Common myeloid progenitor, CD34-positive (primary cell): ENCODE data around the gene GNB1.

Source experiments
- CTCF ChIA-PET: fragments of 350-600 bp; sonication (Branson Sonifier 250); formaldehyde crosslinking; loops from one replicate; lab custom pipeline; 2021; ENCODE audit warnings: antibody characterized with exemption; lab: Charles Lee
- POLR2A ChIA-PET: fragments of 350-600 bp; sonication (Branson Sonifier 250); formaldehyde crosslinking; loops from one replicate; lab custom pipeline; 2021; ENCODE audit warnings: antibody characterized with exemption; lab: Charles Lee
- DNase-seq, 3 donors: peaks; one replicate each; pipeline versions ENCODE4 v3.0.0 to v3.0.0-alpha.2; 2013
- H3K27ac ChIP-seq, 2 experiments: 1 replicate in 1 of 2; 2 replicates in 1 of 2; pipeline ENCODE4 v1.7.0; 2013; ENCODE audit warnings: inconsistent platforms in 2 of 2, low read length in 2 of 2, mild to moderate bottlenecking in 2 of 2, low read depth in 1 of 2, moderate library complexity in 1 of 2; ENCODE audit not compliant: severe bottlenecking in 2 of 2, insufficient read depth in 1 of 2, poor library complexity in 1 of 2
- H3K27me3 ChIP-seq, 5 experiments: replicated peaks in 2 of 5; 1 replicate in 3 of 5; 2 replicates in 2 of 5; pipeline versions ENCODE4 v1.6.1 to v1.7.0; 2013; ENCODE audit warnings: low read length in 4 of 5, mild to moderate bottlenecking in 2 of 5, moderate library complexity in 2 of 5, inconsistent platforms in 1 of 5; ENCODE audit not compliant: insufficient read depth in 5 of 5, control insufficient read depth in 4 of 5
- H3K36me3 ChIP-seq, 4 experiments: 1 replicate in 2 of 4; 2 replicates in 2 of 4; pipeline versions ENCODE4 v1.6.1 to v1.7.0; 2013; ENCODE audit warnings: low read length in 3 of 4, control low read depth in 1 of 4, mild to moderate bottlenecking in 1 of 4; ENCODE audit not compliant: control insufficient read depth in 4 of 4, insufficient read depth in 4 of 4
- H3K4me1 ChIP-seq, 4 experiments: 1 replicate in 3 of 4; 2 replicates in 1 of 4; pipeline versions ENCODE4 v1.6.1 to v1.7.1; 2013; ENCODE audit warnings: low read length in 3 of 4, mild to moderate bottlenecking in 3 of 4, control low read depth in 1 of 4, inconsistent platforms in 1 of 4, moderate library complexity in 1 of 4; ENCODE audit not compliant: control insufficient read depth in 4 of 4, insufficient read depth in 4 of 4; ENCODE audit errors: control extremely low read depth in 1 of 4
- H3K4me3 ChIP-seq, 7 experiments: 1 replicate in 4 of 7; 2 replicates in 3 of 7; pipeline versions ENCODE4 v1.5.1 to v1.7.0; 2013; ENCODE audit warnings: mild to moderate bottlenecking in 7 of 7, low read length in 6 of 7, moderate library complexity in 6 of 7, inconsistent platforms in 2 of 7, low read depth in 2 of 7, control low read depth in 1 of 7; ENCODE audit not compliant: insufficient read depth in 4 of 7, control insufficient read depth in 1 of 7; ENCODE audit errors: extremely low read depth in 1 of 7
- H3K9me3 ChIP-seq, 5 experiments: 1 replicate in 4 of 5; 2 replicates in 1 of 5; pipeline versions ENCODE4 v1.6.1 to v1.7.1; 2013; ENCODE audit warnings: low read length in 4 of 5, mild to moderate bottlenecking in 2 of 5, inconsistent platforms in 1 of 5, low read depth in 1 of 5, moderate library complexity in 1 of 5; ENCODE audit not compliant: control insufficient read depth in 4 of 5, insufficient read depth in 2 of 5; ENCODE audit errors: control extremely low read depth in 1 of 5
- WGBS: methylation state at CpG from one replicate; pipeline ENCODE4 v1.1.5; 2013; ENCODE audit not compliant: insufficient coverage; 5-methylcytosine and 5-hydroxymethylcytosine counted together

The GNB1 gene

DNA sequence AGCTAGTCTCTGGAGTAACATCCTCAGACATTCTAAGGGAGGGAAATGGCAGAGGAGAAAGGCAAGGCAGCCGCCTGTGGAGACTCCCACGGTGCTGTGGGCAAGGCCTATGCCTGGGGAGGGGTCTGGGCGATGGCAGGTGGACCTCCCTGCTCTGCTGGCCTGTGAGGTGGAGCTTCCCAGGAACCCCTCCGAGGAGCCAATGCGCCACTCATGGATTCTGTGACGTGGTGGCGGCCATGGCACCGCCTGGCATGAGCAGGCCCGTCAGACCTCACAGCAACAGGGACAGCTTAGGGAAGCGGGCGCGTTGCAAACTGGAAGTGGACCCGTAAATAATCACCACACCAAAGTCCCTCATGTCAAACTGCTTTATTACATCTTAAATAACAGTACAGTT, 106.0 kb downstream of the GNB1 start:
- H3K4me1 ChIP-seq = peaks cover 0 to 37% (median 36%) of the 10 kb centered on the region in 4 experiments
- CTCF ChIA-PET = interaction anchor here (0.6 to 1.4 kb wide), 4 partner anchors 8 to 122 kb away, joined by 3 to 4 read pairs (median 3); no protein-coding TSS in a partner anchor
- POLR2A ChIA-PET = no interaction called here
- H3K9me3 ChIP-seq = no peaks in the 10 kb centered on the region
- peaks cover 19 to 52% (median 47%) of the 10 kb centered on the region in 4 experiments for H3K36me3 ChIP-seq
- no peak overlapping the region for H3K4me3 ChIP-seq
- no peak for DNase-seq
- H3K27me3 ChIP-seq = no peaks in the 10 kb centered on the region
- WGBS = 100% methylated on average over 7 of the region's 13 CpGs
- H3K27ac ChIP-seq = no peak overlapping the region

DNA sequence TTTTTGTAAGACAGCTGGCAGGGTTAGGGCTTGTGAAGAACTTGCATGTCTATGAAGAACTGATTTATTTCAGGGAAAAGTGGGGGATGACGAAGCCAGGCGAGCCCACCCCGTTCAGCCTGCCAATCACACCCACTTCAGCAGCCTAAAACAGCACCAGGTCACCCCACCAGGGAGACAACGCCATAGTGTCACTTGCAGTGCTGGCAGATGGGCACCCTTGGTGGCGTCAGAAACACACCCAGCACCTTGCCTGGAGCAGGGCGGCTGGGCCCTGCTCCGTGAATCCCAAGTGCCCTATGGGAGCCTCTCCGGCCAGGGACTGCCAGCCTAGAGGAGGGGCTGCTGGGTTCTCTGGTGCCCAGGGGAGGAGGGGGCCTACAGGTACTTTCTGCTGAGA, 107.6 kb downstream of the GNB1 start:
- peak overlapping the region in 1 of 2 experiments; percentile 43 for H3K27ac ChIP-seq
- POLR2A ChIA-PET = interaction anchor here (0.6 kb wide), 1 partner anchor 113 kb away, joined by 3 read pairs; no protein-coding TSS in a partner anchor

DNA sequence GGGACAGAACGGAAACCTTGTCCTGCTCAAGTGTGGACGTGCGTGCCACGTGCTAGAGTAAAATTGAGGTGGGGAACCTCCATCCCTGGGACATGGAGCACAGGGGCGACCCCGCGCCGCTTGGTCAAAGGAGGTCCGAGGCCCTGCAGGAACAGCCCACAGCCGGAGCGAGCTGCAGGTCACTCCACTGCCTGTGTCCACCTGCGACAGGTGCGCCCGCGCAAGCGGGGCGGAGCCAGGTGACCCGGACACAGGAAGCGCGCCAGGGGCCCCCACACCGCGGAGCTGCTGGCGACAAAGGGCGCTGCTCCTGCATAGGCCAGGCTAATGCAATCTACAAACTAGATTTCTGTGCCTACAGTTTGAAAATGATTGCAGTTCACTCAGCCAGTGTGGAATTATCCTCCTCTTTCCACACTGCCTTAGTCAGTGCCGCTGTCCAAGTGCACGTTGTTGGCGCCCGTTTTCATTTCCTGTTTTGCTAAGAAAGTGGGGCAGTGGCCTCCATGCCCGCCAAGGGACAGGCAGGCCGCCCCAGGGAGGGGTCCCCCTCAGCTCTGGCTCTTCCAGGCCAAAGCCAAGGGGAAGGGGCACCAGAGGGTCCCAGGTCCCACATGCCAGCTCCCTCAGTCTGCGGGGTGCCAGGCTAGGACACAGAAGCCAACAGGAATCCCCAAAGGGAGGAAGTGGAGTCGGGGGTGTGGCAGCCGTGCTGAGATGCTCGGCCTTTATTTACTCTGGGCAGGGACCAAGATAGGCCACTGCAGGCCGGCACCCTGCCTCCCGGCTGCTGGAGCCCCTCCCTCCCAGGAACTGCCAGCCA, 108.3 kb downstream of the GNB1 start:
- H3K27ac ChIP-seq = peak overlapping the region in 1 of 2 experiments; percentile 49
- 7% methylated on average over 33 of the region's 36 CpGs for WGBS
- CTCF ChIA-PET = interaction anchor here (0.7 kb wide), 2 partner anchors 25 to 93 kb away, joined by 3 read pairs; no protein-coding TSS in a partner anchor
- peak in 2 of 3 donors; percentile 54 to 65 for DNase-seq
- POLR2A ChIA-PET = interaction anchor here (0.6 kb wide), 1 partner anchor 114 kb away, joined by 3 read pairs; no protein-coding TSS in a partner anchor
- no peaks in the 10 kb centered on the region for H3K27me3 ChIP-seq
- H3K4me1 ChIP-seq = peaks cover 4 to 57% (median 55%) of the 10 kb centered on the region in 4 experiments
- peaks cover 14 to 31% (median 29%) of the 10 kb centered on the region in 4 experiments for H3K36me3 ChIP-seq
- no peaks in the 10 kb centered on the region for H3K9me3 ChIP-seq
- peak overlapping the region in 4 of 7 experiments; percentile 32 to 66 (median 59) for H3K4me3 ChIP-seq

More for the DNA sequence above, 107.6 kb downstream of the GNB1 start:
- H3K27me3 ChIP-seq = no peaks in the 10 kb centered on the region
- H3K4me3 ChIP-seq = peak overlapping the region in 2 of 7 experiments; percentile 55 to 66
- H3K9me3 ChIP-seq = no peaks in the 10 kb centered on the region
- CTCF ChIA-PET = interaction anchor here (0.7 kb wide), 1 partner anchor 25 kb away, joined by 3 read pairs; no protein-coding TSS in a partner anchor
- 94% methylated on average over 4 of the region's 8 CpGs for WGBS
- peaks cover 4 to 53% (median 51%) of the 10 kb centered on the region in 4 experiments for H3K4me1 ChIP-seq
- peaks cover 16 to 37% (median 34%) of the 10 kb centered on the region in 4 experiments for H3K36me3 ChIP-seq
- DNase-seq = no peak

DNA sequence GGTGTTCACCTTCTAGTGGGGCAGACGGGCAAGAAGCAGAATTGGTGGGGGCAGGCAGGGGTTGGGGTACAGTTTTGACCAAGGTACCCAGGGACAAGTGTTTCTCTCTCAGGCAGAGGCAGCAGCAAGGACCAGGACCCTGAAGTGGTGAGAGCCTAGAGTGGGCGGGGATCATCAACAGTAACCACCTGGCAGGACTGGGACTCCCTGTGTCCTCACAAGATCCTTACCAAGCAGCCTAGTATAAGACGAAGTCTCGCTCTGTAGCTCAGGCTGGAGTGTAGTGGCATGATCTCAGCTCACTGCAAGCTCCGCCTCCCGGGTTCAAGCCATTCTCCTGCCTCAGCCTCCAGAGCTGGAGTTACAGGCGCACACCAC, 109.4 kb downstream of the GNB1 start:
- H3K4me3 ChIP-seq = peak overlapping the region in 1 of 7 experiments; percentile 13
- peaks cover 12 to 68% (median 64%) of the 10 kb centered on the region in 4 experiments for H3K4me1 ChIP-seq
- no peaks in the 10 kb centered on the region for H3K9me3 ChIP-seq
- ChIA-PET CTCF (no interaction called here), POLR2A (no interaction called here)
- H3K36me3 ChIP-seq = peaks cover 6 to 20% (median 19%) of the 10 kb centered on the region in 4 experiments
- no peak for DNase-seq
- no peak overlapping the region for H3K27ac ChIP-seq
- WGBS = 97% methylated on average over 7 of the region's 7 CpGs
- H3K27me3 ChIP-seq = no peaks in the 10 kb centered on the region

DNA sequence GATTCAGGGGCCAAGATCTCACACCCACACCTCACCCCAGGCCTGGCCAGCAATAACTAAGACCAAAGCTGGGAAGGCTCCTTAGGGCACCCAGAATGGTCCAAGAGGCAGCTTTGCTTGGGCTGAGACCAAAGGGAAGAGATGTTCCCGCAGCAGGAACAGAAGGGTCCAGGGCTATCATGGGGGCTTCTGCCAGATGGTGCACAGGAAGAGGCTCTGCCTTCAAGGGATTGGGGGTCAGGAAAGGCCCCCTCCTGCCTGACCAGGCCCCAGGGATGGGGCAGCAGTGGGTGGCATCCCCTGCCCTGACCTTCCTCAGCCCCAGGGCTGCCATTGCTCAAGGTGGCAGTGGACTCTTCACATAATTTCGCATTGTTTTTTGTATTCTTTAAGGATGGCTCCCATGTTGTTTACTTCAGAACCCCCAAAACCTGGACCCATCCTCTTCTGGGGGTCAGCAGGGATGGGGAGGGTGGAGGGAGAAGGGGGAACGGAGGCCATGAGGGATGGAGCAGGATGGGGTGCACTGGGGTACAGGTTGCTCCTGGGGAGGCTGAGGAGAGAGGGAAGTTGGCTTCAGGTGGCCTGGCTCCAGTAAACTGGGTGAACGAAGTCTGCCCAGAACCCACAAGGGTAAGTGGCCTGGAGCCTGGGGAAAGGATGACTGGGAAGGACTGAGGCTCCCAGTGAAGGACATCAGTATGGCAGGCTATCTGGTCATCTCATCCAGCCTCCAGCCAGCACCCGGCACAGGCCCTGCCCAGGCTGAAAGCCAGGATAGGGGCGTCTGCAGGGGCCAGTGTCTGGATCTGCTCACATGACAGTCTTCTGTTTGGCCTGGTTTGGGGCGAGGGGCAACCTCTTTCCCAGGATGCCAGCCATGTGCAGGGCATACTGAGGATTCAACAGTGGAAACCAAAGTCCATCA, 110.0 kb downstream of the GNB1 start:
- Histone ChIP-seq H3K27ac (peak overlapping the region in 1 of 2 experiments; percentile 79), H3K4me1 (peaks cover 12 to 74% (median 68%) of the 10 kb centered on the region in 4 experiments), H3K9me3 (no peaks in the 10 kb centered on the region), H3K4me3 (peak overlapping the region in 1 of 7 experiments; percentile 59), H3K27me3 (no peaks in the 10 kb centered on the region), H3K36me3 (peaks cover 2 to 13% (median 13%) of the 10 kb centered on the region in 4 experiments)
- WGBS = 78% methylated on average over 6 of the region's 7 CpGs
- DNase-seq = peak in 1 of 3 donors; percentile 7
- ChIA-PET POLR2A (interaction anchor here (0.5 to 1.4 kb wide), 2 partner anchors 34 to 128 kb away, joined by 4 read pairs; no protein-coding TSS in a partner anchor), CTCF (interaction anchor here (0.8 to 2.2 kb wide), 8 partner anchors 12 to 128 kb away, joined by 3 to 8 read pairs (median 4); no protein-coding TSS in a partner anchor)
